KMS-11 (cell line): ENCODE results near the gene FIZ1.

Source experiments
- H2AFZ ChIP-seq: fragments of 200-600 bp; sonication (generic); 2 replicates; pipeline ENCODE4 v1.6.1; 2016; ENCODE audit warnings: antibody characterized with exemption, mixed run types, low read depth
- H3K27ac ChIP-seq: fragments of 200-600 bp; sonication (generic); 2 replicates; pipeline ENCODE4 v1.6.1; 2016; ENCODE audit warnings: mild to moderate bottlenecking, mixed run types
- H3K27me3 ChIP-seq: fragments of 200-600 bp; sonication (generic); 2 replicates; pipeline ENCODE4 v1.6.1; 2017; ENCODE audit warnings: mild to moderate bottlenecking, low read depth, mixed run types, moderate library complexity; ENCODE audit not compliant: insufficient read depth
- H3K36me3 ChIP-seq: fragments of 200-600 bp; sonication (generic); 2 replicates; pipeline ENCODE4 v1.6.1; 2017; ENCODE audit warnings: mild to moderate bottlenecking, mixed run types; ENCODE audit not compliant: insufficient read depth
- H3K4me1 ChIP-seq: fragments of 200-600 bp; sonication (generic); 2 replicates; pipeline ENCODE4 v1.6.1; 2016; ENCODE audit warnings: mild to moderate bottlenecking, low read depth, mixed run types; ENCODE audit not compliant: poor library complexity, severe bottlenecking
- H3K4me2 ChIP-seq: fragments of 200-600 bp; sonication (generic); 2 replicates; pipeline ENCODE4 v1.7.0; 2016; ENCODE audit warnings: mild to moderate bottlenecking, mixed run types
- H3K4me3 ChIP-seq: fragments of 200-600 bp; sonication (generic); IDR thresholded peaks from 2 replicates; pipeline ENCODE4 v1.6.1; 2017; ENCODE audit warnings: low read depth, low read length, mixed read lengths; ENCODE audit not compliant: insufficient read depth
- H3K79me2 ChIP-seq: fragments of 200-600 bp; sonication (generic); 2 replicates; pipeline ENCODE4 v1.6.1; 2016; ENCODE audit warnings: low read depth, mixed run types; ENCODE audit not compliant: insufficient read depth
- H3K9ac ChIP-seq: fragments of 200-600 bp; sonication (generic); 2 replicates; pipeline ENCODE4 v1.6.1; 2016; ENCODE audit warnings: mild to moderate bottlenecking, mixed run types
- H4K20me1 ChIP-seq: fragments of 200-600 bp; sonication (generic); 2 replicates; pipeline ENCODE4 v1.6.1; 2016; ENCODE audit warnings: mild to moderate bottlenecking, mixed run types; ENCODE audit not compliant: insufficient read depth
- TF ChIP-seq, protein P1 (sequence below): fragments of 200-600 bp; sonication (generic); conservative IDR thresholded peaks from 2 replicates; pipeline ENCODE4 v1.6.1; 2017; ENCODE audit warnings: low read depth, mild to moderate bottlenecking, antibody characterized with exemption, low read length, moderate library complexity, mixed read lengths

Gene FIZ1

DNA sequence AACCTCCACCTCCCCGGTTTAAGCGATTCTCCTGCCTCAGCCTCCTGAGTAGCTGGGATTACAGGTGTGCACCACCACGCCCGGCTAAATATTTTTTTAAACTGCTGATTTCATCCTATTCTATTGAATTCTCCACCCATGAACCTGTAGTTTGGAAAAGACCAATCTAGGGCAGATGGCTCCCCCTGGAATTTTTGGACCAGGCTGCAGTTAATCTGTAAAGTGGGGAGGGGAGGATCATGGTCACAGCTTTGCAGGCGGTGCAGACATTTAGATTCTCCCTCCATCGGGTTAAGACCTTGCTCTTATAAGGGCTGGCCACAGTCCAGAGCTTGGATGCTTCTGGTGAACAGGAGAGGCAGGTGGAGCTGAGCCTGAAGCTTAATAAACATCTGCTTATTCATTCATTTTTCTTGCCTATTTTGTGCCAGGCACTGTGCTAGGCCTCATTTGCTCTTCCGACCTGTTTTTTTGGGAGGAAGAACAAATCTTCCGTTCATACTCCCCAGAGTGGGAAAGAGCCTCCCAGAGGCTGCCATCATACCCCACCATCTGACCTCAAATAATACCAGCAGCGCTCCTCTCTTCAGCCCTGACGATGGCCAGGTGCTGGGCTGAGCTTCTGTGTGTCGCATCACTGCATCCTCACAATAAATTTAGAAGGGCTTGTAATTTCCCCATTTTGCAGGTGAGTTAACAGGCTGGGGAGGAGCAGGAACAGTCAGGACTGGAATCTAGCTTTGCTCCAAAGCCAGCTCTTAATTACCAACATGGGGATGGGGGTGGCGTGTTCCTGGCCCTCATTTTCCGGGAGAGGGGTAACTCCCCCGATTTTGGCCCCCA lies 47.8 kb upstream of the FIZ1 start:
- no peak overlapping the region for H3K27ac ChIP-seq

DNA sequence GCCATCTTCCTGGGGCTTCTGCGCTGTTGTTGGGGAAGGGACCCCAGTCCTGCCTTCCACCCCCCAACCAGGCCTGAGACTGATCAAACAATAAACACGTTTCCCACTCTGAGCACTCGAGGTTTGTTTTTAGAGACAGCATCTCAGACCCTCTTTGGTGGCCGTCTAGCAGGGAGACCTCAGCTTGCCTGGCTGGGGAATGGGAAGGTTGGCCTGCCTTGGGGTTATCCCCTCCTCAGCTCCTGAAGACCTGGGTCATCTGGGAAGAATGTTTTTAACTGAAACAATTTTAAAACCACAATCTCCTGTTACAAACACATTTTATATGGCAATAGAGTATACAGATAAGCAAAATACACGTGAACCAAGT lies 46.2 kb upstream of the FIZ1 start:
- no peak overlapping the region for H2AFZ ChIP-seq
- H3K27me3 ChIP-seq: no peaks in the 10 kb centered on the region
- H3K4me1 ChIP-seq: peaks cover 16% of the 10 kb centered on the region
- no peaks in the 10 kb centered on the region for H3K36me3 ChIP-seq
- H3K27ac ChIP-seq: no peak overlapping the region
- TF ChIP-seq, protein P1, sequence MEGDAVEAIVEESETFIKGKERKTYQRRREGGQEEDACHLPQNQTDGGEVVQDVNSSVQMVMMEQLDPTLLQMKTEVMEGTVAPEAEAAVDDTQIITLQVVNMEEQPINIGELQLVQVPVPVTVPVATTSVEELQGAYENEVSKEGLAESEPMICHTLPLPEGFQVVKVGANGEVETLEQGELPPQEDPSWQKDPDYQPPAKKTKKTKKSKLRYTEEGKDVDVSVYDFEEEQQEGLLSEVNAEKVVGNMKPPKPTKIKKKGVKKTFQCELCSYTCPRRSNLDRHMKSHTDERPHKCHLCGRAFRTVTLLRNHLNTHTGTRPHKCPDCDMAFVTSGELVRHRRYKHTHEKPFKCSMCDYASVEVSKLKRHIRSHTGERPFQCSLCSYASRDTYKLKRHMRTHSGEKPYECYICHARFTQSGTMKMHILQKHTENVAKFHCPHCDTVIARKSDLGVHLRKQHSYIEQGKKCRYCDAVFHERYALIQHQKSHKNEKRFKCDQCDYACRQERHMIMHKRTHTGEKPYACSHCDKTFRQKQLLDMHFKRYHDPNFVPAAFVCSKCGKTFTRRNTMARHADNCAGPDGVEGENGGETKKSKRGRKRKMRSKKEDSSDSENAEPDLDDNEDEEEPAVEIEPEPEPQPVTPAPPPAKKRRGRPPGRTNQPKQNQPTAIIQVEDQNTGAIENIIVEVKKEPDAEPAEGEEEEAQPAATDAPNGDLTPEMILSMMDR: no peak
- no peak overlapping the region for H3K9ac ChIP-seq
- H3K4me3 ChIP-seq: no peak overlapping the region
- no peak overlapping the region for H3K4me2 ChIP-seq
- no peaks in the 10 kb centered on the region for H4K20me1 ChIP-seq
- H3K79me2 ChIP-seq: peaks cover 36% of the 10 kb centered on the region

More for the DNA sequence above, 47.8 kb upstream of the FIZ1 start:
- Histone ChIP-seq H3K4me2 (peak overlapping the region; percentile 9; the same call in 1 of the 2 replicates), H3K4me3 (no peak overlapping the region), H3K79me2 (peaks cover 35% of the 10 kb centered on the region), H3K36me3 (no peaks in the 10 kb centered on the region), H3K27me3 (no peaks in the 10 kb centered on the region), H3K9ac (no peak overlapping the region), H3K4me1 (peaks cover 16% of the 10 kb centered on the region), H4K20me1 (no peaks in the 10 kb centered on the region), H2AFZ (no peak overlapping the region)
- TF ChIP-seq, protein P1: no peak

GRCh38 chr19:55644842-55645511 lies 45.7 kb upstream of the FIZ1 start:
- Histone ChIP-seq H2AFZ (no peak overlapping the region), H4K20me1 (no peaks in the 10 kb centered on the region), H3K79me2 (peaks cover 36% of the 10 kb centered on the region), H3K27me3 (no peaks in the 10 kb centered on the region), H3K4me3 (no peak overlapping the region), H3K4me2 (peak overlapping the region; percentile 76), H3K36me3 (no peaks in the 10 kb centered on the region), H3K4me1 (peaks cover 16% of the 10 kb centered on the region), H3K9ac (peak overlapping the region; percentile 87; the same call in 1 of the 2 replicates), H3K27ac (no peak overlapping the region)
- TF ChIP-seq, protein P1: no peak

DNA sequence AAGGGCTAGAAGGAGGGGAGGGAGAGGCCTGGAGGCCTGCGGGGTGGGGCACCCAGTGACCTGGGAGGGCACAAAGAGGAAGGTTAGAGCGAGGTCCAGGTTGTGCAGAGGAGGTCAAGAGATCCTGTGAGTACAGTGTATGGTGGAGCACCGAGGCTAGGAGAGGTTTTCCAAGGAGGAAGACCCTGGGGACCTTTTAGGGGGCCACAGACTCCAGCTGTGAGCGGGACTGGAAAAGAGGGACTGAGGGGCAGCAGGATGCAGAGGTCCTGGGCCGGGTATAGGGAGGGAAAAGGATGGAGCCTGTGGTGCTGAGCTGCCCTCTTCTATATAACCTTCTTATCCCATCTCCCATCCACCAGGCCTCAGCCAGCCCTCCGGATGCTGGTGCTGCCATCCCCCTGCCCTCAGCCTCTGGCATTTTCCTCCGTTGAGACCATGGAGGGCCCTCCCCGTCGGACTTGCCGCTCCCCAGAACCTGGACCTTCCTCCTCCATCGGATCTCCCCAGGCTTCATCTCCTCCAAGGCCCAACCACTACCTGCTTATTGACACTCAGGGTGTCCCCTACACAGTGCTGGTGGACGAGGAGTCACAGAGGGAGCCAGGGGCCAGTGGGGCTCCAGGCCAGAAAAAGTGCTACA lies 45.0 kb upstream of the FIZ1 start:
- Histone ChIP-seq H3K9ac (peak overlapping the region; percentile 87), H3K27ac (peak overlapping the region; percentile 81), H2AFZ (no peak overlapping the region), H3K4me2 (peak overlapping the region; percentile 76), H3K4me1 (peaks cover 16% of the 10 kb centered on the region), H3K36me3 (no peaks in the 10 kb centered on the region), H3K4me3 (no peak overlapping the region), H3K79me2 (peaks cover 36% of the 10 kb centered on the region), H4K20me1 (no peaks in the 10 kb centered on the region), H3K27me3 (no peaks in the 10 kb centered on the region)
- TF ChIP-seq, protein P1: no peak
